ENCODE data around the gene AZIN2. TPM values are rescaled to one million over a fixed set of nuclear protein-coding genes. Genes with fewer than 3 reads are reported as not detected.

AZIN2 gene
- total RNA-seq, 1 experiment from 2014 or later: 2.4 TPM

DNA sequence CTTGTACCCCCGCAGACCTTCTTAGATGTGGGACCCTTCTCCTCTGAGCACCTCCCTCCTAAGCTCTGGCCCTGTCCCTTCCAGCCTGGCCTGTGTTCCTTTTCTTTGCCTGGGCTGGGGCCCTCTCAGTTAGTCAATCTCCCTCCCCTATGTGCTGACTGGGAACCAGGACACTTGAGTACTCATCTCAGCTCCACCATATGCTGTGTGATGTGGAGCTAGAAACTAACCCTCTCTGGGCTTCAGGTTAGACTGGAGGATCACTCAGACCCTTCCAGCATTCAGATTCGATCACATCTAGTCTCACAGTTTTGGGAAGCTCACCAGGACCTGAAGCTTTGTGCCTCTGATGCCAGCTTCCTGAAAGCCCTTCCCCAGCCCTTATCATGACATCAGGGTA, 60.3 kb downstream of the AZIN2 start:
- Histone ChIP-seq H3K27ac (ENCODE audit: low read length) (no peak overlapping the region), H3K4me1 (ENCODE audit: control insufficient read depth, insufficient read depth, low read length) (no peaks in the 10 kb centered on the region), H3K9me3 (ENCODE audit: control insufficient read depth, insufficient read depth, low read depth, low read length) (no peaks in the 10 kb centered on the region), H3K4me3 (ENCODE audit: low read depth in 2 of 2, low read length in 2 of 2) (no peak overlapping the region), H3K36me3 (ENCODE audit: control insufficient read depth, insufficient read depth, low read length) (no peaks in the 10 kb centered on the region), H3K27me3 (ENCODE audit: control insufficient read depth, insufficient read depth, low read length) (no peaks in the 10 kb centered on the region)
- BruUV-seq (replicated peaks): no TSS peak
- ChIA-PET POLR2A (no interaction called here), CTCF (no interaction called here)
- TF ChIP-seq SIN3A (IDR thresholded peaks at IDR 0.05; ENCODE audit: borderline replicate concordance, insufficient read depth, low read depth, low read length): no peak
- TF ChIP-seq, protein P1, sequence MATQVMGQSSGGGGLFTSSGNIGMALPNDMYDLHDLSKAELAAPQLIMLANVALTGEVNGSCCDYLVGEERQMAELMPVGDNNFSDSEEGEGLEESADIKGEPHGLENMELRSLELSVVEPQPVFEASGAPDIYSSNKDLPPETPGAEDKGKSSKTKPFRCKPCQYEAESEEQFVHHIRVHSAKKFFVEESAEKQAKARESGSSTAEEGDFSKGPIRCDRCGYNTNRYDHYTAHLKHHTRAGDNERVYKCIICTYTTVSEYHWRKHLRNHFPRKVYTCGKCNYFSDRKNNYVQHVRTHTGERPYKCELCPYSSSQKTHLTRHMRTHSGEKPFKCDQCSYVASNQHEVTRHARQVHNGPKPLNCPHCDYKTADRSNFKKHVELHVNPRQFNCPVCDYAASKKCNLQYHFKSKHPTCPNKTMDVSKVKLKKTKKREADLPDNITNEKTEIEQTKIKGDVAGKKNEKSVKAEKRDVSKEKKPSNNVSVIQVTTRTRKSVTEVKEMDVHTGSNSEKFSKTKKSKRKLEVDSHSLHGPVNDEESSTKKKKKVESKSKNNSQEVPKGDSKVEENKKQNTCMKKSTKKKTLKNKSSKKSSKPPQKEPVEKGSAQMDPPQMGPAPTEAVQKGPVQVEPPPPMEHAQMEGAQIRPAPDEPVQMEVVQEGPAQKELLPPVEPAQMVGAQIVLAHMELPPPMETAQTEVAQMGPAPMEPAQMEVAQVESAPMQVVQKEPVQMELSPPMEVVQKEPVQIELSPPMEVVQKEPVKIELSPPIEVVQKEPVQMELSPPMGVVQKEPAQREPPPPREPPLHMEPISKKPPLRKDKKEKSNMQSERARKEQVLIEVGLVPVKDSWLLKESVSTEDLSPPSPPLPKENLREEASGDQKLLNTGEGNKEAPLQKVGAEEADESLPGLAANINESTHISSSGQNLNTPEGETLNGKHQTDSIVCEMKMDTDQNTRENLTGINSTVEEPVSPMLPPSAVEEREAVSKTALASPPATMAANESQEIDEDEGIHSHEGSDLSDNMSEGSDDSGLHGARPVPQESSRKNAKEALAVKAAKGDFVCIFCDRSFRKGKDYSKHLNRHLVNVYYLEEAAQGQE (IDR thresholded peaks at IDR 0.05; ENCODE audit: insufficient read depth in 1 of 2, low read depth in 2 of 2, low read length in 1 of 2): no peak
- in situ Hi-C loops (cut with HindIII; ENCODE audit: low pct_unique_long_range_greater_than_20kb, low sequenced_read_pairs) (no loop called here), intact Hi-C loops (cut with micrococcal nuclease; ENCODE audit: unreplicated experiment) (no loop called here)
- ATAC-seq: no peak
- DNase-seq (ENCODE audit: low read depth, low spot score): no peak

DNA sequence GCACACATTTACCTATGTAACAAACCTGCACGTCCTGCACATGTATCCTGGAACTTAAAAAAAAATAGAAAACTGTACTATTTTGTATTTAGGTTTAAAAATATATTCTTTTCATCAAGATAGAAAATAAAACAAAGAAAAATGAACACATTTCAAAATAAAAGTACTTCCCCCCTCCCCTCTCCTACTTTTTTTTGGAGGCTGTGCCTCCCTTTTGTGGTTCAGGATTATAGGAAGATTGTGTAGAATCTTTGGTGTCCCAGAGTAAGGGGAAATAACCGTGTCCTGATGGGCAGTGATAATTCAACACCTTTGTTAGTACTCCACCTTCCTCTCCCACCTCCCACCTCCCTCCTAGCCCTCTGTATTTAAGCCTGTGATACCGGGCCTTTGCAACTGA, 60.8 kb downstream of the AZIN2 start:
- Histone ChIP-seq H3K9me3 (ENCODE audit: control insufficient read depth, insufficient read depth, low read depth, low read length) (no peaks in the 10 kb centered on the region), H3K36me3 (ENCODE audit: control insufficient read depth, insufficient read depth, low read length) (no peaks in the 10 kb centered on the region), H3K27ac (ENCODE audit: low read length) (no peak overlapping the region), H3K4me3 (ENCODE audit: low read depth in 2 of 2, low read length in 2 of 2) (no peak overlapping the region), H3K4me1 (ENCODE audit: control insufficient read depth, insufficient read depth, low read length) (no peaks in the 10 kb centered on the region), H3K27me3 (ENCODE audit: control insufficient read depth, insufficient read depth, low read length) (no peaks in the 10 kb centered on the region)
- TF ChIP-seq, protein P1 (IDR thresholded peaks at IDR 0.05; ENCODE audit: insufficient read depth in 1 of 2, low read depth in 2 of 2, low read length in 1 of 2): no peak
- POLR2A ChIA-PET: no interaction called here
- no peak for ATAC-seq
- DNase-seq (ENCODE audit: low read depth, low spot score): no peak
- CTCF ChIA-PET: no interaction called here
- intact Hi-C loops (cut with micrococcal nuclease; ENCODE audit: unreplicated experiment): no loop called here
- in situ Hi-C loops (cut with HindIII; ENCODE audit: low pct_unique_long_range_greater_than_20kb, low sequenced_read_pairs): no loop called here
- no TSS peak for BruUV-seq (replicated peaks)

DNA sequence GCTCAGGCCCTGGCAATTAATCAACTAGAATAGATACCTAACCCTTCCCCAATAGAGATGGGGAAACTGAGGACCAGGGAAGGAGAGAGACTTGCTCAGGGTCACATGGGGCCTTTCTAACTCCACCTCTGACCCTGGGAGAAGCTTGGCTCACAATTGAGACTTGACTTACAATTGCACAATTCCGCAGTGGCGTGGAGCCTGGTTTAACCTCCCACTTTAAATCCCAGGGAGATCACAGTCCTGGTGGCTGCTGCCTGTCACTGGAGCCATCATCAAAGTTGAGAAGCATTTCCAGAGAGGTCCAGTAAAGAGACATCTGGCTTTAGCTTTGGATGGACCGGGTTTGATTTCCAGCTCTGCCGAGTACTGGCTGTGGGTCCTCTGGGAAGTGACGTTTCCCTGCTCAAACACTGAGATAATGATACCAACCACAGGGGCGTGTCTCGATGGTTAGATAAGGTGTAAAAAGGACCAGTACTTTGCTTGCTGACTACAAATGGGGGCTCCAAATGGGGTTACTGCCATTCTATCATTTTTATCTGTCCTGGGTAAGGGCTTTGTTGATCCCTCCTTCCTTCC, 61.6 kb downstream of the AZIN2 start:
- intact Hi-C loops (cut with micrococcal nuclease; ENCODE audit: unreplicated experiment): no loop called here
- Histone ChIP-seq H3K4me3 (ENCODE audit: low read depth in 2 of 2, low read length in 2 of 2) (no peak overlapping the region), H3K27ac (ENCODE audit: low read length) (no peak overlapping the region), H3K36me3 (ENCODE audit: control insufficient read depth, insufficient read depth, low read length) (no peaks in the 10 kb centered on the region), H3K9me3 (ENCODE audit: control insufficient read depth, insufficient read depth, low read depth, low read length) (no peaks in the 10 kb centered on the region), H3K4me1 (ENCODE audit: control insufficient read depth, insufficient read depth, low read length) (no peaks in the 10 kb centered on the region), H3K27me3 (ENCODE audit: control insufficient read depth, insufficient read depth, low read length) (no peaks in the 10 kb centered on the region)
- ChIA-PET CTCF (interaction anchor here (0.6 kb wide), 1 partner anchor 10 kb away, joined by 4 read pairs; no protein-coding TSS in a partner anchor), POLR2A (no interaction called here)
- BruUV-seq (replicated peaks): no TSS peak
- in situ Hi-C loops (cut with HindIII; ENCODE audit: low pct_unique_long_range_greater_than_20kb, low sequenced_read_pairs): no loop called here
- DNase-seq (ENCODE audit: low read depth, low spot score) (no peak), ATAC-seq (no peak)
- TF ChIP-seq, protein P1 (IDR thresholded peaks at IDR 0.05; ENCODE audit: insufficient read depth in 1 of 2, low read depth in 2 of 2, low read length in 1 of 2): no peak
- TF ChIP-seq, protein P2, sequence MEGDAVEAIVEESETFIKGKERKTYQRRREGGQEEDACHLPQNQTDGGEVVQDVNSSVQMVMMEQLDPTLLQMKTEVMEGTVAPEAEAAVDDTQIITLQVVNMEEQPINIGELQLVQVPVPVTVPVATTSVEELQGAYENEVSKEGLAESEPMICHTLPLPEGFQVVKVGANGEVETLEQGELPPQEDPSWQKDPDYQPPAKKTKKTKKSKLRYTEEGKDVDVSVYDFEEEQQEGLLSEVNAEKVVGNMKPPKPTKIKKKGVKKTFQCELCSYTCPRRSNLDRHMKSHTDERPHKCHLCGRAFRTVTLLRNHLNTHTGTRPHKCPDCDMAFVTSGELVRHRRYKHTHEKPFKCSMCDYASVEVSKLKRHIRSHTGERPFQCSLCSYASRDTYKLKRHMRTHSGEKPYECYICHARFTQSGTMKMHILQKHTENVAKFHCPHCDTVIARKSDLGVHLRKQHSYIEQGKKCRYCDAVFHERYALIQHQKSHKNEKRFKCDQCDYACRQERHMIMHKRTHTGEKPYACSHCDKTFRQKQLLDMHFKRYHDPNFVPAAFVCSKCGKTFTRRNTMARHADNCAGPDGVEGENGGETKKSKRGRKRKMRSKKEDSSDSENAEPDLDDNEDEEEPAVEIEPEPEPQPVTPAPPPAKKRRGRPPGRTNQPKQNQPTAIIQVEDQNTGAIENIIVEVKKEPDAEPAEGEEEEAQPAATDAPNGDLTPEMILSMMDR (IDR thresholded peaks at IDR 0.05): no peak
- TF ChIP-seq SIN3A (IDR thresholded peaks at IDR 0.05; ENCODE audit: borderline replicate concordance, insufficient read depth, low read depth, low read length): no peak
- no peak for TF ChIP-seq POLR2AphosphoS5 (IDR thresholded peaks at IDR 0.05; ENCODE audit: low read depth, low read length)
- no peak for TF ChIP-seq TCF7L2 (IDR thresholded peaks at IDR 0.05; ENCODE audit: low read depth, low read length)

Data from Panc1 (cell line).